HCT116 (cell line): Measurements from ENCODE around the gene DGCR8.

ENCODE experiments used
- ELF1 ChIP-seq: IDR thresholded peaks from 2 replicates; pipeline ENCODE4 v1.6.1; 2012; ENCODE audit warnings: low read depth, borderline replicate concordance
- EZH2phosphoT487 ChIP-seq: fragments of 200-600 bp; IDR thresholded peaks from 2 replicates; pipeline ENCODE4 v1.6.1; 2018; ENCODE audit warnings: antibody characterized with exemption, borderline replicate concordance

GRCh38 chr22:20157430-20158183 lies 77.6 kb downstream of the DGCR8 start:
- TF ChIP-seq ELF1 (no peak), EZH2phosphoT487 (no peak)
